ENCODE data around the gene CCDC127. TPM values are rescaled to one million over a fixed set of nuclear protein-coding genes. Genes with fewer than 3 reads are reported as not detected.

CCDC127 gene
- total and polyA plus RNA-seq, 2 donors (not counting 3 experiments of a cell fraction or from before 2014, with no cell fraction given) = 3.4 to 6.3 TPM

DNA sequence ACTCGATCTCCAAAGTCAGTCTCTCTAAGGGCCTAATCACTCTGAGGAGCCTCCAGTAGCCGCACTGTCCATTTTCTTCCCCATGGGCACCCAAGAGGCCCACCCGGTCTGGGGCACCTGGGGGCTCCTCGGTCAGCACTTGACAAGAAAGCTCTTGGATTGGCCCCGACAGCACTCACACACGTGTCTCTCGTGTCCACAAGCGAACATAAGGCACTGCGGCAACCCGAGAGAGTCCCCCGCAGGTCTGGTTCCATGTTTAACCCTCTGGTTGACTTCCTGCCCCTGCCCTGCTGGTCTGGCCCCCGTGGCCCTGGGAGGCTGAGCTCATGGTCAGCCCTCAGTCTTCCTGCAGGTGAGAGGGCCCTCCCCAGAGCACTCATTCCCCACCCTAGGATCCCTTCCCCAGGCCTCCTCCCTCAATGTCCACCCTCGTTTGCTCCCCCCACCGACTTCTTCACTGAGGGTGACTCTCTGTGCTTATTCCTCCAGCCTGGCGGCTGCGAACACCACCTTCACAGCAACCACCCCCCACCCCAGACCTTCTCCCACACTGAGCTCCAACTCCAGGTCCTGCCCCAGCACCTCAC, 43.0 kb downstream of the CCDC127 start:
- H3K4me1 ChIP-seq (ENCODE audit: control insufficient read depth, extremely low read depth, insufficient read depth, low read length) = no peaks in the 10 kb centered on the region
- no peak for DNase-seq (ENCODE audit: low read depth, low spot score)
- POLR2A ChIA-PET = no interaction called here
- peaks cover 2 to 8% of the 10 kb centered on the region in 2 experiments for H3K27me3 ChIP-seq (ENCODE audit: control insufficient read depth in 2 of 2, insufficient read depth in 2 of 2, low read length in 2 of 2)
- no peak overlapping the region for H3K4me2 ChIP-seq (ENCODE audit: insufficient read depth, low read length)
- no peaks in the 10 kb centered on the region for H3K9me1 ChIP-seq (replicated peaks; ENCODE audit: control insufficient read depth, extremely low read depth, insufficient read depth, low read length)
- no peaks in the 10 kb centered on the region for H3K9me3 ChIP-seq (replicated peaks; ENCODE audit: control insufficient read depth, insufficient read depth, low read length)
- no peak overlapping the region for H2AFZ ChIP-seq (ENCODE audit: low read depth, low read length)
- no peaks in the 10 kb centered on the region for H4K20me1 ChIP-seq (replicated peaks; ENCODE audit: control insufficient read depth, extremely low read depth, insufficient read depth, low read length)
- no peaks in the 10 kb centered on the region for H3K79me2 ChIP-seq (ENCODE audit: control insufficient read depth, insufficient read depth, low read length)
- H3K27ac ChIP-seq (ENCODE audit: insufficient read depth, low read depth, low read length) = no peak overlapping the region
- dilution Hi-C loops (cut with MboI; ENCODE audit: extremely low pct_ligation_motif_present, low sequenced_read_pairs) = no loop called here
- intact Hi-C loops (cut with micrococcal nuclease) = no loop called here
- FAIRE-seq = no peak
- BruUV-seq (replicated peaks) = no TSS peak
- CTCF ChIA-PET = no interaction called here
- no peaks in the 10 kb centered on the region for H3K36me3 ChIP-seq (ENCODE audit: control insufficient read depth in 2 of 2, extremely low read depth in 1 of 2, insufficient read depth in 2 of 2, low read length in 2 of 2)
- no peak overlapping the region for H3K9ac ChIP-seq (replicated peaks; ENCODE audit: extremely low read depth, insufficient read depth, low read length)
- no peak overlapping the region for H3K4me3 ChIP-seq (replicated peaks in 1 of 3; ENCODE audit: insufficient read depth in 1 of 3, low read depth in 1 of 3, low read length in 3 of 3)
- TF ChIP-seq FOS (IDR thresholded peaks at IDR 0.05; ENCODE audit: borderline replicate concordance, insufficient read depth, low read length) (no peak), EZH2 (IDR thresholded peaks at IDR 0.05; ENCODE audit: borderline replicate concordance, low read depth, low read length, severe bottlenecking) (no peak), POLR2A (IDR thresholded peaks at IDR 0.05; ENCODE audit: low read depth, low read length) (no peak), MYC (IDR thresholded peaks at IDR 0.05; ENCODE audit: low read depth, low read length) (no peak), JUN (IDR thresholded peaks at IDR 0.05; ENCODE audit: borderline replicate concordance, insufficient read depth, insufficient read length, low read depth) (no peak), GATA2 (IDR thresholded peaks at IDR 0.05; ENCODE audit: insufficient read depth, insufficient read length, low read depth, low read length) (no peak), POLR2AphosphoS5 (IDR thresholded peaks at IDR 0.05; ENCODE audit: insufficient read depth, low read depth, low read length) (no peak)
- TF ChIP-seq, protein P1, sequence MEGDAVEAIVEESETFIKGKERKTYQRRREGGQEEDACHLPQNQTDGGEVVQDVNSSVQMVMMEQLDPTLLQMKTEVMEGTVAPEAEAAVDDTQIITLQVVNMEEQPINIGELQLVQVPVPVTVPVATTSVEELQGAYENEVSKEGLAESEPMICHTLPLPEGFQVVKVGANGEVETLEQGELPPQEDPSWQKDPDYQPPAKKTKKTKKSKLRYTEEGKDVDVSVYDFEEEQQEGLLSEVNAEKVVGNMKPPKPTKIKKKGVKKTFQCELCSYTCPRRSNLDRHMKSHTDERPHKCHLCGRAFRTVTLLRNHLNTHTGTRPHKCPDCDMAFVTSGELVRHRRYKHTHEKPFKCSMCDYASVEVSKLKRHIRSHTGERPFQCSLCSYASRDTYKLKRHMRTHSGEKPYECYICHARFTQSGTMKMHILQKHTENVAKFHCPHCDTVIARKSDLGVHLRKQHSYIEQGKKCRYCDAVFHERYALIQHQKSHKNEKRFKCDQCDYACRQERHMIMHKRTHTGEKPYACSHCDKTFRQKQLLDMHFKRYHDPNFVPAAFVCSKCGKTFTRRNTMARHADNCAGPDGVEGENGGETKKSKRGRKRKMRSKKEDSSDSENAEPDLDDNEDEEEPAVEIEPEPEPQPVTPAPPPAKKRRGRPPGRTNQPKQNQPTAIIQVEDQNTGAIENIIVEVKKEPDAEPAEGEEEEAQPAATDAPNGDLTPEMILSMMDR (IDR thresholded peaks at IDR 0.05; ENCODE audit: extremely low read depth in 1 of 2, insufficient read depth in 1 of 2, low read depth in 1 of 2, low read length in 2 of 2) = no peak
- TF ChIP-seq, protein P2, sequence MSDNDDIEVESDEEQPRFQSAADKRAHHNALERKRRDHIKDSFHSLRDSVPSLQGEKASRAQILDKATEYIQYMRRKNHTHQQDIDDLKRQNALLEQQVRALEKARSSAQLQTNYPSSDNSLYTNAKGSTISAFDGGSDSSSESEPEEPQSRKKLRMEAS (IDR thresholded peaks at IDR 0.05; ENCODE audit: insufficient read depth, insufficient read length) = no peak

Data from endothelial cell of umbilical vein (primary cell).